ENCODE results near the gene TGFB2.
A peak's percentile ranks its signal among the peaks of the same experiment; 100 is the strongest.

The TGFB2 gene

DNA sequence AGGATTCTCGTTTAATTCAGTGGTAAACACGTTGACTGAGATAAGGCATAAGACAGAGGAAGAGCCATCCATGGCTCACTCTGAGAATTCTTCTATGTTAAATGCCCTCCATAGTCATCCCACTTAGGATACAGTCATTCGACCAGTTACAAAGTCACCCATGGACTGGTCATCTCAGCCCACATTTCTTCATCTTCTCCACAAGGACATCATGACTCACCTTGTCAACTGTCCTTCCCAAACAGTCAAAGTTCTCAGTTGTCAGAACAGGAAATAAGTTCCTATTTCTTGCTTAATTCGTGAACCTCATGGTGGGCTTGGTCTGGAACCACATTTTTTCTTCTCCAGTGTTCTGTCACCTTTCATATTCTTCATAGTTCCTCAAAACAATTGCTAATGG, 133.2 kb downstream of the TGFB2 start:
- no peaks in the 10 kb centered on the region for H3K79me1 ChIP-seq (replicated peaks; ENCODE audit: low read length, poor library complexity, severe bottlenecking)
- H3K18ac ChIP-seq (ENCODE audit: low read depth in 1 of 2, low read length in 2 of 2), result no peak overlapping the region
- 69% methylated on average over 4 of the region's 4 CpGs for WGBS
- H2AK5ac ChIP-seq (ENCODE audit: low read length, severe bottlenecking), result peak overlapping the region; percentile 100
- DNase-seq, result peak; percentile 42
- H2BK120ac ChIP-seq (ENCODE audit: low read depth, low read length), result no peak overlapping the region
- no peak overlapping the region for H3K14ac ChIP-seq (ENCODE audit: low read length in 2 of 2)
- peaks cover 3% of the 10 kb centered on the region for H3K4me1 ChIP-seq (ENCODE audit: control insufficient read depth, insufficient read depth, low read depth, low read length)
- H3K9me3 ChIP-seq (ENCODE audit: control insufficient read depth, low read length), result no peaks in the 10 kb centered on the region
- no peak overlapping the region for H3K9ac ChIP-seq (ENCODE audit: low read length)
- no peak overlapping the region for H3K27ac ChIP-seq (ENCODE audit: low read length, poor library complexity, severe bottlenecking)
- H2AFZ ChIP-seq (ENCODE audit: low read depth, low read length), result no peak overlapping the region
- H3K4me2 ChIP-seq (ENCODE audit: low read length, poor library complexity, severe bottlenecking), result no peak overlapping the region
- H3K27me3 ChIP-seq (ENCODE audit: control insufficient read depth in 1 of 2, insufficient read depth in 1 of 2, low read length in 2 of 2), result no peaks in the 10 kb centered on the region
- no peak overlapping the region for H2BK5ac ChIP-seq (ENCODE audit: low read depth, low read length, poor library complexity, severe bottlenecking)
- H2BK15ac ChIP-seq (ENCODE audit: low read depth, poor library complexity, severe bottlenecking), result no peak overlapping the region
- H4K91ac ChIP-seq (ENCODE audit: low read length), result no peak overlapping the region
- H3K4ac ChIP-seq (ENCODE audit: low read depth in 1 of 2, low read length in 2 of 2), result no peak overlapping the region
- no peak overlapping the region for H3K4me3 ChIP-seq (ENCODE audit: insufficient read depth in 1 of 2, low read depth in 1 of 2, low read length in 2 of 2)
- H4K8ac ChIP-seq (ENCODE audit: low read length), result no peak overlapping the region
- H2BK12ac ChIP-seq (ENCODE audit: low read length in 2 of 2), result peak overlapping the region in 1 of 2 experiments; percentile 9
- H3K23ac ChIP-seq (ENCODE audit: low read length in 2 of 2), result no peak overlapping the region
- no peaks in the 10 kb centered on the region for H3K36me3 ChIP-seq (ENCODE audit: control insufficient read depth in 1 of 2, insufficient read depth in 2 of 2, low read depth in 1 of 2, low read length in 2 of 2)

DNA sequence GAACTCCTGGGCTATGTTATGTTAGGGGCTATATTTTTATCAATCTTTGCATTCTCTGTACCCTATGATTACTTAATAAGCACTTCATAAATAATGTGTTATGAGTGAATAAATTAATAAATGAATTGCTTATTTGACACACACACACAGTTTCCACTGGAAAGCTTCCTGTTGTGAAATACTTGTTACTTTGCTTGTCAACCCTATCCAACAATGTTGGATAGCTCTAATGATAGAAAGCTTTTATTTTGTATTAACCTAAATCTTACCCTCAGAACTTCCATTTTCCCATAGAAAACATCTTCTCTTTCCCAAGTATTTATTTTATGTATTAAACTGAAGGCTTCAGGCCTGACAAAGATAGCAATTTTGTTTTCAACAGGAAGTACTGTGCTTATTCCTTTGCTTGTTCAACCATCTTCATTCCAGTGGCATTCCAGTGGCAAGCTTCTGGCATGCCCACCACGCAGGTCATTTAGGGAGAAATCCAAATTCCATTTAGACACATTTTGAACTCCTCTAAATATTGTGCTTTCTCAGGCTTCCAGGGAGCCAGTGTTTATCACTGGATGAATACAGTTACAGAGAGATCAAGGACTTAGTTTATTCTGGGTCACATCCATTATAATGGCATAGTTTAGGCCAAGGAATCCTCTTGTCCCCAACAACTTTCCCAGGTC, 134.4 kb downstream of the TGFB2 start:
- H3K23ac ChIP-seq (ENCODE audit: low read length in 2 of 2), result no peak overlapping the region

DNA sequence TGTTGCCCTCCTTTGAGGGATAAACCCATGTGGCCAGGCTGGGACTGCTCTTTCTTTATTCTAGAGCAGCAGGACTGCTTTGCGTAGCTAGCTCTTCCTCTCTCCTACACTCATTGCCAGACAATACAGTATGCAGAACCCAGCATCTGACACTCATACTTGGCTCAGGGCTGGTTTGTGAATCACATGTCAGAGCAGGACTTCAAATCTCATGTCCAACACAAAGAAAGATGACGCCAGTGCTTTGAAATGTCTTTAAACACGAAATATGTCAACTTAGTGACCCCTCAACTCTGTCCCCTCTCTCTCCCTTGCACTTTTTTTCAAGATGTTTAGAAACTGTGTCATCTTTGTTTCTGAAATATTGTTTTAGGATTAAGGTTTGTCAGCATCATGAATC, 135.0 kb downstream of the TGFB2 start:
- H4K8ac ChIP-seq (ENCODE audit: low read length), result peak overlapping the region; percentile 12
- H2BK12ac ChIP-seq (ENCODE audit: low read length in 2 of 2), result peak overlapping the region; percentile 79 to 96
- 3% methylated on average over 2 of the region's 3 CpGs for WGBS
- H3K14ac ChIP-seq (ENCODE audit: low read length in 2 of 2), result no peak overlapping the region
- peak; percentile 91 for DNase-seq
- H3K27ac ChIP-seq (ENCODE audit: low read length, poor library complexity, severe bottlenecking), result peak overlapping the region; percentile 100
- H2AFZ ChIP-seq (ENCODE audit: low read depth, low read length), result no peak overlapping the region
- peak overlapping the region; percentile 68 for H3K9ac ChIP-seq (ENCODE audit: low read length)
- H3K23ac ChIP-seq (ENCODE audit: low read length in 2 of 2), result no peak overlapping the region
- peak overlapping the region; percentile 95 for H2BK5ac ChIP-seq (ENCODE audit: low read depth, low read length, poor library complexity, severe bottlenecking)
- H3K4me2 ChIP-seq (ENCODE audit: low read length, poor library complexity, severe bottlenecking), result no peak overlapping the region
- H4K91ac ChIP-seq (ENCODE audit: low read length), result peak overlapping the region; percentile 67
- no peaks in the 10 kb centered on the region for H3K27me3 ChIP-seq (ENCODE audit: control insufficient read depth in 1 of 2, insufficient read depth in 1 of 2, low read length in 2 of 2)
- no peaks in the 10 kb centered on the region for H3K79me1 ChIP-seq (replicated peaks; ENCODE audit: low read length, poor library complexity, severe bottlenecking)
- H2AK5ac ChIP-seq (ENCODE audit: low read length, severe bottlenecking), result peak overlapping the region; percentile 52
- no peaks in the 10 kb centered on the region for H3K9me3 ChIP-seq (ENCODE audit: control insufficient read depth, low read length)
- H2BK15ac ChIP-seq (ENCODE audit: low read depth, poor library complexity, severe bottlenecking), result no peak overlapping the region
- no peaks in the 10 kb centered on the region for H3K36me3 ChIP-seq (ENCODE audit: control insufficient read depth in 1 of 2, insufficient read depth in 2 of 2, low read depth in 1 of 2, low read length in 2 of 2)
- peak overlapping the region; percentile 7 to 80 for H3K18ac ChIP-seq (ENCODE audit: low read depth in 1 of 2, low read length in 2 of 2)
- no peak overlapping the region for H3K4me3 ChIP-seq (ENCODE audit: insufficient read depth in 1 of 2, low read depth in 1 of 2, low read length in 2 of 2)
- peak overlapping the region in 1 of 2 experiments; percentile 90 for H3K4ac ChIP-seq (ENCODE audit: low read depth in 1 of 2, low read length in 2 of 2)
- H2BK120ac ChIP-seq (ENCODE audit: low read depth, low read length), result no peak overlapping the region
- H3K4me1 ChIP-seq (ENCODE audit: control insufficient read depth, insufficient read depth, low read depth, low read length), result peaks cover 3% of the 10 kb centered on the region

More for the DNA sequence above, 134.4 kb downstream of the TGFB2 start:
- no peak overlapping the region for H3K4me3 ChIP-seq (ENCODE audit: insufficient read depth in 1 of 2, low read depth in 1 of 2, low read length in 2 of 2)
- H3K27me3 ChIP-seq (ENCODE audit: control insufficient read depth in 1 of 2, insufficient read depth in 1 of 2, low read length in 2 of 2), result no peaks in the 10 kb centered on the region
- peak overlapping the region; percentile 7 to 80 for H3K18ac ChIP-seq (ENCODE audit: low read depth in 1 of 2, low read length in 2 of 2)
- H2BK120ac ChIP-seq (ENCODE audit: low read depth, low read length), result no peak overlapping the region
- H3K4me1 ChIP-seq (ENCODE audit: control insufficient read depth, insufficient read depth, low read depth, low read length), result peaks cover 3% of the 10 kb centered on the region
- no peak overlapping the region for H2AFZ ChIP-seq (ENCODE audit: low read depth, low read length)
- H2BK15ac ChIP-seq (ENCODE audit: low read depth, poor library complexity, severe bottlenecking), result no peak overlapping the region
- H3K9ac ChIP-seq (ENCODE audit: low read length), result peak overlapping the region; percentile 68
- H2BK12ac ChIP-seq (ENCODE audit: low read length in 2 of 2), result peak overlapping the region; percentile 79 to 96
- WGBS, result 0% methylated on average over 1 of the region's 1 CpG
- peak overlapping the region; percentile 100 for H3K27ac ChIP-seq (ENCODE audit: low read length, poor library complexity, severe bottlenecking)
- H4K91ac ChIP-seq (ENCODE audit: low read length), result no peak overlapping the region
- H2BK5ac ChIP-seq (ENCODE audit: low read depth, low read length, poor library complexity, severe bottlenecking), result peak overlapping the region; percentile 95
- H3K36me3 ChIP-seq (ENCODE audit: control insufficient read depth in 1 of 2, insufficient read depth in 2 of 2, low read depth in 1 of 2, low read length in 2 of 2), result no peaks in the 10 kb centered on the region
- peak overlapping the region; percentile 52 for H2AK5ac ChIP-seq (ENCODE audit: low read length, severe bottlenecking)
- peak overlapping the region; percentile 12 for H4K8ac ChIP-seq (ENCODE audit: low read length)
- no peaks in the 10 kb centered on the region for H3K9me3 ChIP-seq (ENCODE audit: control insufficient read depth, low read length)
- H3K4ac ChIP-seq (ENCODE audit: low read depth in 1 of 2, low read length in 2 of 2), result peak overlapping the region in 1 of 2 experiments; percentile 90
- no peak overlapping the region for H3K4me2 ChIP-seq (ENCODE audit: low read length, poor library complexity, severe bottlenecking)
- no peaks in the 10 kb centered on the region for H3K79me1 ChIP-seq (replicated peaks; ENCODE audit: low read length, poor library complexity, severe bottlenecking)
- DNase-seq, result peak; percentile 67
- H3K14ac ChIP-seq (ENCODE audit: low read length in 2 of 2), result no peak overlapping the region

DNA sequence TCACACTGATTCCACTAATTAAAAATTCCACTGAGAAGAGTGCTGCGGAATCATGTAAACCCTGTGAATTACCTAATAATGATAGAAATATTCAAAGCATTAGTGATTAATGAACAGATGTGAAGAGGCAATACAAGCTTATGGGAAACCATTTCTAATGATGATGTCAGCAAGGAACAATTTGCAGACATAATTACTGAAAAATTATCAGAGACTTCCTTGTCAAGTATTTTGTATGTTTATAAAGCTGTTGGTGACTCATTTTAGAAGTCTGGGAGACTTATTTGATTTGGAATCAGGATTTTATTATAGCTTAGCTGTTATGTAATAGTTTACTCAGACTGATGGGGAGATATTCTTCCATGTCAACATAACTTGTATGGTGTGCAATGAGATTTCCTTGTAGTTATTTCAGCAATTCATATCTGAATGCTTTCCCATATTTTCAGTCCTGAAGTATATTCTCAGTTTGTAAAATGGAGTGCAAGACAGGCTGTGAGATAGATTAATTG, 135.5 kb downstream of the TGFB2 start:
- H3K4ac ChIP-seq (ENCODE audit: low read depth in 1 of 2, low read length in 2 of 2), result no peak overlapping the region
- no peak overlapping the region for H2AFZ ChIP-seq (ENCODE audit: low read depth, low read length)
- no CpG with 5 or more reads among the region's 1 CpG for WGBS
- H3K9ac ChIP-seq (ENCODE audit: low read length), result peak overlapping the region; percentile 68
- no peak overlapping the region for H4K91ac ChIP-seq (ENCODE audit: low read length)
- H2BK120ac ChIP-seq (ENCODE audit: low read depth, low read length), result no peak overlapping the region
- no peak overlapping the region for H2BK15ac ChIP-seq (ENCODE audit: low read depth, poor library complexity, severe bottlenecking)
- no peaks in the 10 kb centered on the region for H3K79me1 ChIP-seq (replicated peaks; ENCODE audit: low read length, poor library complexity, severe bottlenecking)
- H3K9me3 ChIP-seq (ENCODE audit: control insufficient read depth, low read length), result no peaks in the 10 kb centered on the region
- H3K27me3 ChIP-seq (ENCODE audit: control insufficient read depth in 1 of 2, insufficient read depth in 1 of 2, low read length in 2 of 2), result no peaks in the 10 kb centered on the region
- H3K4me1 ChIP-seq (ENCODE audit: control insufficient read depth, insufficient read depth, low read depth, low read length), result peaks cover 3% of the 10 kb centered on the region
- DNase-seq, result peak; percentile 88
- H3K4me2 ChIP-seq (ENCODE audit: low read length, poor library complexity, severe bottlenecking), result no peak overlapping the region
- no peak overlapping the region for H4K8ac ChIP-seq (ENCODE audit: low read length)
- H2AK5ac ChIP-seq (ENCODE audit: low read length, severe bottlenecking), result no peak overlapping the region
- no peak overlapping the region for H2BK5ac ChIP-seq (ENCODE audit: low read depth, low read length, poor library complexity, severe bottlenecking)
- peak overlapping the region; percentile 100 for H3K27ac ChIP-seq (ENCODE audit: low read length, poor library complexity, severe bottlenecking)
- H3K18ac ChIP-seq (ENCODE audit: low read depth in 1 of 2, low read length in 2 of 2), result no peak overlapping the region
- no peak overlapping the region for H3K4me3 ChIP-seq (ENCODE audit: insufficient read depth in 1 of 2, low read depth in 1 of 2, low read length in 2 of 2)
- H2BK12ac ChIP-seq (ENCODE audit: low read length in 2 of 2), result no peak overlapping the region
- no peak overlapping the region for H3K14ac ChIP-seq (ENCODE audit: low read length in 2 of 2)
- H3K36me3 ChIP-seq (ENCODE audit: control insufficient read depth in 1 of 2, insufficient read depth in 2 of 2, low read depth in 1 of 2, low read length in 2 of 2), result no peaks in the 10 kb centered on the region
- H3K23ac ChIP-seq (ENCODE audit: low read length in 2 of 2), result no peak overlapping the region

All from mesenchymal stem cell (in vitro differentiated cells and primary cell).